Stromal cell of bone marrow (primary cell): ENCODE results near the gene NDN.

Source experiments
- DNase-seq: peaks from one replicate; pipeline ENCODE4 v3.0.0-alpha.2; 2012; ENCODE audit warnings: low read depth

Gene NDN

DNA sequence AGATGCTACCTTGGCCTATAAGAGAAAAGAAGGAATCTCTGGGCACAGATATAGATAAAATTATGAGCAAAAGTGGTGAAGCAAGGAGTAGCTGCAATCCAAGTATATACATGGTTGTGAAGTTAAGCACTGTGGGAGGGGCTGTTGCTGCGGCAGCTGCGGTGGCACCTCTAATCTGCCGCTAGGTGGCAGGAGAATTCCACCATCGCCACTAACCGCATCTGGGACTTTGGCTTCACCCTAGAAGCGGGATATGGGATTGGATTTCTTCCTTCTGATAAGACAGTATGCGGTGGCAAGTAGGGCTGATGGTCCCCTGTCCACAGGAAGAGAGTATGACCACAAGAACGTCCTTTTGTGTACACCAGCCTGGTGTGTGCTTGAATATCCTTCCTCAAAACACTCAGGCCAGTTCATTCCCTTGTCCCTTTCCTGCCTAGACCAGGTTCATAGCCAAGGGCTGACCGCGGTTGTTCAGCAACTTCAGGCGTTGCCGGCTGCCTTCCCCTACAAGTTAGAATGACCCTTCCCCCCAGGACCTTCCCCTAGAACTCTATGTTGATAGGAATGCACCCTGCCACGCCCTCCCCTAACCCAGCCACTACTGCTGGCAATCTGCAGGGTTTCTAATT is 44.6 kb downstream of the NDN start:
- DNase-seq, result peak; percentile 25
